Measurements from ENCODE around the gene CNOT10. TPM values are rescaled to one million over a fixed set of nuclear protein-coding genes. Genes with fewer than 3 reads are reported as not detected.

CNOT10 gene
- total RNA-seq, 2 experiments from 2014 or later = 44.2 to 45.8 TPM

GRCh38 chr3:32817257-32817557 lies 132.2 kb downstream of the CNOT10 start:
- DNase-seq = no peak
- Mint-ChIP-seq H3K36me3 (ENCODE audit: low read depth) (no peaks in the 10 kb centered on the region), H3K27me3 (peaks cover 71% of the 10 kb centered on the region), H3K4me1 (peaks cover 30% of the 10 kb centered on the region), H3K27ac (no peak overlapping the region), H3K4me3 (peak overlapping the region; percentile 42), H3K9me3 (no peaks in the 10 kb centered on the region)
- POLR2A ChIA-PET = interaction anchor here (0.5 kb wide), 1 partner anchor 1027 kb away, joined by 3 read pairs; no protein-coding TSS in a partner anchor
- CTCF ChIA-PET = interaction anchor here (1.0 kb wide), 1 partner anchor 117 kb away, joined by 3 read pairs; no protein-coding TSS in a partner anchor

- peaks cover 71% of the 10 kb centered on the region for H3K27me3 Mint-ChIP-seq
- H3K9me3 Mint-ChIP-seq = no peaks in the 10 kb centered on the region
- DNase-seq = no peak
- H3K4me1 Mint-ChIP-seq = peaks cover 30% of the 10 kb centered on the region
- H3K4me3 Mint-ChIP-seq = peak within 1 kb of the TSS; percentile 54
- ChIA-PET CTCF (interaction anchor here (1.0 kb wide), 1 partner anchor 116 kb away, joined by 3 read pairs; no protein-coding TSS in a partner anchor), POLR2A (interaction anchor here (0.5 kb wide), 1 partner anchor 1027 kb away, joined by 3 read pairs; no protein-coding TSS in a partner anchor)
- no peak within 1 kb of the TSS for H3K27ac Mint-ChIP-seq
- H3K36me3 Mint-ChIP-seq (ENCODE audit: low read depth) = no peaks in the 10 kb centered on the region
These were observed 132.7 kb downstream of the CNOT10 start, which contains the start of gene TRIM71 for GRCh38 chr3:32817558-32818228. Gene TRIM71, plus strand, starts transcription at chr3:32817997. Its CDS starts 84 bp downstream, at chr3:32818081.

- Mint-ChIP-seq H3K27me3 (peaks cover 72% of the 10 kb centered on the region), H3K36me3 (ENCODE audit: low read depth) (no peaks in the 10 kb centered on the region), H3K9me3 (no peaks in the 10 kb centered on the region), H3K4me3 (peak overlapping the region; percentile 52), H3K27ac (no peak overlapping the region), H3K4me1 (peaks cover 30% of the 10 kb centered on the region)
- CTCF ChIA-PET = no interaction called here
- POLR2A ChIA-PET = no interaction called here
- DNase-seq = no peak
These were observed 133.4 kb downstream of the CNOT10 start for GRCh38 chr3:32818229-32818969.

- DNase-seq = no peak
- Mint-ChIP-seq H3K36me3 (ENCODE audit: low read depth) (no peaks in the 10 kb centered on the region), H3K4me1 (peaks cover 30% of the 10 kb centered on the region), H3K27ac (no peak overlapping the region), H3K4me3 (peak overlapping the region; percentile 52), H3K27me3 (peaks cover 71% of the 10 kb centered on the region), H3K9me3 (no peaks in the 10 kb centered on the region)
- ChIA-PET POLR2A (no interaction called here), CTCF (no interaction called here)
These were observed 134.1 kb downstream of the CNOT10 start for GRCh38 chr3:32818970-32819511.

GRCh38 chr3:32819551-32820348 lies 134.8 kb downstream of the CNOT10 start:
- Mint-ChIP-seq H3K9me3 (no peaks in the 10 kb centered on the region), H3K27me3 (peaks cover 64% of the 10 kb centered on the region), H3K4me3 (no peak overlapping the region), H3K36me3 (ENCODE audit: low read depth) (no peaks in the 10 kb centered on the region), H3K27ac (no peak overlapping the region), H3K4me1 (peaks cover 27% of the 10 kb centered on the region)
- POLR2A ChIA-PET = no interaction called here
- DNase-seq = no peak
- CTCF ChIA-PET = interaction anchor here (1.1 kb wide), 1 partner anchor 14 kb away, joined by 4 read pairs; no protein-coding TSS in a partner anchor

- ChIA-PET CTCF (interaction anchor here (1.1 kb wide), 1 partner anchor 14 kb away, joined by 4 read pairs; no protein-coding TSS in a partner anchor), POLR2A (no interaction called here)
- H3K9me3 Mint-ChIP-seq = no peaks in the 10 kb centered on the region
- H3K4me3 Mint-ChIP-seq = no peak overlapping the region
- peaks cover 57% of the 10 kb centered on the region for H3K27me3 Mint-ChIP-seq
- no peaks in the 10 kb centered on the region for H3K36me3 Mint-ChIP-seq (ENCODE audit: low read depth)
- peaks cover 25% of the 10 kb centered on the region for H3K4me1 Mint-ChIP-seq
- H3K27ac Mint-ChIP-seq = no peak overlapping the region
- no peak for DNase-seq
These were observed 135.4 kb downstream of the CNOT10 start for GRCh38 chr3:32820430-32820829.

GRCh38 chr3:32820971-32821685 lies 136.1 kb downstream of the CNOT10 start:
- no peaks in the 10 kb centered on the region for H3K36me3 Mint-ChIP-seq (ENCODE audit: low read depth)
- no peaks in the 10 kb centered on the region for H3K9me3 Mint-ChIP-seq
- peaks cover 20% of the 10 kb centered on the region for H3K4me1 Mint-ChIP-seq
- no peak for DNase-seq
- peaks cover 52% of the 10 kb centered on the region for H3K27me3 Mint-ChIP-seq
- no peak overlapping the region for H3K27ac Mint-ChIP-seq
- no peak overlapping the region for H3K4me3 Mint-ChIP-seq
- ChIA-PET CTCF (interaction anchor here (1.1 kb wide), 1 partner anchor 13 kb away, joined by 4 read pairs; no protein-coding TSS in a partner anchor), POLR2A (no interaction called here)

GRCh38 chr3:32821686-32822296 lies 136.8 kb downstream of the CNOT10 start:
- no peaks in the 10 kb centered on the region for H3K36me3 Mint-ChIP-seq (ENCODE audit: low read depth)
- H3K27ac Mint-ChIP-seq = no peak overlapping the region
- CTCF ChIA-PET = no interaction called here
- peaks cover 49% of the 10 kb centered on the region for H3K27me3 Mint-ChIP-seq
- no peaks in the 10 kb centered on the region for H3K9me3 Mint-ChIP-seq
- H3K4me1 Mint-ChIP-seq = peaks cover 16% of the 10 kb centered on the region
- no peak for DNase-seq
- POLR2A ChIA-PET = no interaction called here
- no peak overlapping the region for H3K4me3 Mint-ChIP-seq

- CTCF ChIA-PET = no interaction called here
- POLR2A ChIA-PET = no interaction called here
- no peak for DNase-seq
- no peak overlapping the region for H3K27ac Mint-ChIP-seq
- H3K36me3 Mint-ChIP-seq (ENCODE audit: low read depth) = no peaks in the 10 kb centered on the region
- H3K27me3 Mint-ChIP-seq = peaks cover 47% of the 10 kb centered on the region
- H3K4me1 Mint-ChIP-seq = peaks cover 9% of the 10 kb centered on the region
- no peaks in the 10 kb centered on the region for H3K9me3 Mint-ChIP-seq
- no peak overlapping the region for H3K4me3 Mint-ChIP-seq
These were observed 137.9 kb downstream of the CNOT10 start for GRCh38 chr3:32822609-32823498.
